Activated effector memory CD4-positive, alpha-beta T cell treated with anti-CD3 and anti-CD28 coated beads, Interleukin-2, amount 50 U/mL, for 16 hours (primary cell): Measurements from ENCODE around the gene OR11H7.
A peak's percentile ranks its signal among the peaks of the same experiment; 100 is the strongest.

ENCODE experiments used
- DNase-seq: peaks from one replicate; pipeline ENCODE4 v3.0.0-alpha.2; 2020

The OR11H7 gene

DNA sequence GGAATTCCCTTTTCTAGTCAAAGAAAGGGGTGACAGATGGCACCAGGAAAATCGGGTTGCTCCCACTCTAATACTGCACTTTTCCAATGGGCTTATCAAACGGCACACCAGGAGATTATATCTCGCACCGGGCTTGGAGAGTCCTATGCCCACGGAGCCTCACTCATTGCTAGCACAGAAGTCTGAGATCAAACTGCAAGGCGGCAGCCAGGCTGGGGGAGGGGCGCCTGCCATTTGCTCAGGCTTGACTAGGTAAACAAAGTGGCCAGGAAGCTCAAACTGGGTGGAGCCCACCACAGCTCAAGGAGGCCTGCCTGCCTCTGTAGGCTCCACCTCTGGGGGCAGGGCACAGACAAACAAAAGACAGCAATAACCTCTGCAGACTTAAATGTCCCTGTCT lies 51.5 kb downstream of the OR11H7 start:
- peak; percentile 63 for DNase-seq
